Activated naive CD8-positive, alpha-beta T cell (primary cell): ENCODE measurements around the gene GPC6.

Experiments used
- H3K27ac Mint-ChIP-seq: one replicate; pipeline ENCODE4 v1.8.0; 2021; ENCODE audit warnings: mixed read lengths
- H3K27me3 Mint-ChIP-seq: one replicate; pipeline ENCODE4 v1.8.0; 2021; ENCODE audit warnings: mixed read lengths
- H3K36me3 Mint-ChIP-seq: one replicate; pipeline ENCODE4 v1.8.0; 2021; ENCODE audit warnings: mixed read lengths
- H3K4me1 Mint-ChIP-seq: one replicate; pipeline ENCODE4 v1.8.0; 2021; ENCODE audit warnings: low read depth, mixed read lengths
- H3K4me3 Mint-ChIP-seq: one replicate; pipeline ENCODE4 v1.8.0; 2021; ENCODE audit warnings: mild to moderate bottlenecking, mixed read lengths
- H3K9me3 Mint-ChIP-seq: one replicate; pipeline ENCODE4 v1.8.0; 2021; ENCODE audit warnings: low read depth, mixed read lengths

GPC6 gene

DNA sequence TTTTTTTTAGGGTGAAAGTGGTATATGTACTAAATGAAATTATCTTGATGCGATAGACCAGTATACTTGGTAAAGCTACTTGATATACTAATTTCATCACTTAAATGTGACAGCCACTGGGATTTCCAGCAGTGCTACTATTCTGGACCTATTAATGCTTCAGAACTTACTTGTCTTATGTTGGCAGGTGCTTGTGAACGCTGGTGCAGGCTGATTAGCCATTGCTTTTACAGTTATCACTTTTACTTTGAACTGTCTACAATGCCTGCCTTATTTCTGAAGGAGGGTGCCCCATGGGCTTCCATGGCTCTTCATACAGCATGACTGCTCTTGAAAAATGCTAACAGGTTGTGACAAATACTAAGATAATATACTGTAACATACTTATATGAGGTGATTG, 294.7 kb downstream of the GPC6 start:
- Mint-ChIP-seq H3K27ac (no peak overlapping the region), H3K4me1 (no peaks in the 10 kb centered on the region), H3K9me3 (no peaks in the 10 kb centered on the region), H3K36me3 (no peaks in the 10 kb centered on the region), H3K4me3 (no peak overlapping the region), H3K27me3 (peaks cover 3% of the 10 kb centered on the region)

- no peaks in the 10 kb centered on the region for H3K4me1 Mint-ChIP-seq
- H3K27ac Mint-ChIP-seq: no peak overlapping the region
- H3K36me3 Mint-ChIP-seq: no peaks in the 10 kb centered on the region
- H3K4me3 Mint-ChIP-seq: no peak overlapping the region
- H3K27me3 Mint-ChIP-seq: peaks cover 2% of the 10 kb centered on the region
- H3K9me3 Mint-ChIP-seq: no peaks in the 10 kb centered on the region
Observed at GRCh38 chr13:93522501-93522900, 295.9 kb downstream of the GPC6 start.

DNA sequence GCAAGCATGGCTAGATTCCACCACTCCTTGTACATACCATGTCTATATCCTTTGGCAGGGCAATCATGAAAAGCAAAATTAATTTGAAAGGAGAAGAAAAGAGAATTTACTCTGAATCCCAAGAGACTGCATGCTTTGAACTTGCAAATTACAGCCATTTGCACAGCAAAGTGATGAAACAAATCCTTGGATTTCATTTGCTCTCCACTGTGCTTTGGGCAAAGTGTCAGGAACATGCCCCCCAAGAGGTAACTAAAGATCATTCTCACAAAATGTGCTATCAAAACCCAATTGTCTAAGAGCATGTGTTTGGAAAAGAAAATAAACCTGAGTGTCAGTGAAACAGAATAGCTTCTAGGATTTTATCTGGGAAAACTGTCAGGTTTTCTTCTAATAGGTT, 298.5 kb downstream of the GPC6 start:
- Mint-ChIP-seq H3K27ac (no peak overlapping the region), H3K9me3 (no peaks in the 10 kb centered on the region), H3K4me1 (no peaks in the 10 kb centered on the region), H3K36me3 (no peaks in the 10 kb centered on the region), H3K27me3 (peaks cover 2% of the 10 kb centered on the region), H3K4me3 (no peak overlapping the region)

GRCh38 chr13:93527748-93528297, 301.2 kb downstream of the GPC6 start:
- Mint-ChIP-seq H3K27ac (no peak overlapping the region), H3K4me3 (no peak overlapping the region), H3K4me1 (no peaks in the 10 kb centered on the region), H3K27me3 (peaks cover 3% of the 10 kb centered on the region), H3K9me3 (no peaks in the 10 kb centered on the region), H3K36me3 (no peaks in the 10 kb centered on the region)

- no peak overlapping the region for H3K4me3 Mint-ChIP-seq
- no peaks in the 10 kb centered on the region for H3K36me3 Mint-ChIP-seq
- H3K9me3 Mint-ChIP-seq: no peaks in the 10 kb centered on the region
- H3K27ac Mint-ChIP-seq: no peak overlapping the region
- H3K4me1 Mint-ChIP-seq: no peaks in the 10 kb centered on the region
- H3K27me3 Mint-ChIP-seq: peaks cover 3% of the 10 kb centered on the region
Observed at GRCh38 chr13:93529961-93530360, 303.4 kb downstream of the GPC6 start.

DNA sequence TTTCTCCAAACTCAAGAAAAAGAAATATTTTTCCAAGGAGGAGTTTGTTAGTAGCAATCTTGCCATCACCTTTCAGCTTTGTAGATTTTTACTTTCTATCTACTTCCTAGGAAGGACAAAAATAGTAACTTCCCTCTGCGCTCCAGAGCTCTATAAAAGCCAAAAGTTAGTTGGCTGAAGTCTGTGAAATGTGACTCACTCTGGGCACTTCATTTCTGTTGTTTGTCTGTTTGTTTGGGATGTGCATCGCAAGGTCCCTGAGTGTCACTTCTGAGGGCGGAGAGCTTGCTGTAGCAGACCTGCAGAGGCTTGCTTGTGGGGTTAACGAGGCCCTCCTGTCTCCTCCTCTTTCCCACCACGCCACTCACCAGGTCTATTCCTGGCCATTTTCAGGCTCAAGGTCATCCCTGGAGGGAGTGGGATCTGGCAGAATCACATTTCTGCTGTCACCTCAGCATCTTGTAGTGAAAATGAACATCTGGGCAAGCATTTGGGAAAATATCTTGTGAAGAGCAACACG, 307.6 kb downstream of the GPC6 start:
- H3K27me3 Mint-ChIP-seq: peaks cover 1% of the 10 kb centered on the region
- no peaks in the 10 kb centered on the region for H3K36me3 Mint-ChIP-seq
- H3K9me3 Mint-ChIP-seq: no peaks in the 10 kb centered on the region
- H3K4me1 Mint-ChIP-seq: no peaks in the 10 kb centered on the region
- no peak overlapping the region for H3K27ac Mint-ChIP-seq
- no peak overlapping the region for H3K4me3 Mint-ChIP-seq

GRCh38 chr13:93535251-93535650, 308.6 kb downstream of the GPC6 start:
- Mint-ChIP-seq H3K36me3 (no peaks in the 10 kb centered on the region), H3K4me1 (no peaks in the 10 kb centered on the region), H3K9me3 (no peaks in the 10 kb centered on the region), H3K4me3 (no peak overlapping the region), H3K27me3 (peaks cover 1% of the 10 kb centered on the region), H3K27ac (no peak overlapping the region)

- no peaks in the 10 kb centered on the region for H3K9me3 Mint-ChIP-seq
- no peak overlapping the region for H3K4me3 Mint-ChIP-seq
- no peak overlapping the region for H3K27ac Mint-ChIP-seq
- H3K27me3 Mint-ChIP-seq: no peaks in the 10 kb centered on the region
- no peaks in the 10 kb centered on the region for H3K36me3 Mint-ChIP-seq
- no peaks in the 10 kb centered on the region for H3K4me1 Mint-ChIP-seq
Observed at GRCh38 chr13:93539914-93540313, 313.3 kb downstream of the GPC6 start.

DNA sequence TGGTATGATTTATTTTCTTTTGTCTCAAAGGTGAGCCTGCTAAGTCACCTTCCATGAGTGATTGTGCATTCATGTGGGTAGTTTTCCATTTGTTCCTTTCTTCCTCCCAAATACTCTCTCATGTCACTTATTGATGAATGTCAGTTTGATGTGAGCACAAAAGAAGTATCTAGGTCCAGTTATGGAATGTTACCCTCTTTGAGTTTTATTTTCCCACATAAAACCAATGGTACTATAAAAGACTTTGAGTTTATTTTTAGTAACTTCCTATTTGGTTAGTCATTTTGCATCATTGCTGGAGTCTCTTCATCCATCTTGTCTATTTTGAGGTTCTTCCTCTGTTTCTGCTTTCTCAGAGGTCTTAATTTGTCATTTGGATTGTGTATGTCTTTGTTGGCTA, 321.3 kb downstream of the GPC6 start:
- H3K4me1 Mint-ChIP-seq: no peaks in the 10 kb centered on the region
- H3K27me3 Mint-ChIP-seq: peaks cover 5% of the 10 kb centered on the region
- no peak overlapping the region for H3K27ac Mint-ChIP-seq
- no peak overlapping the region for H3K4me3 Mint-ChIP-seq
- H3K36me3 Mint-ChIP-seq: no peaks in the 10 kb centered on the region
- H3K9me3 Mint-ChIP-seq: no peaks in the 10 kb centered on the region

GRCh38 chr13:93549326-93550005, 322.9 kb downstream of the GPC6 start:
- no peak overlapping the region for H3K4me3 Mint-ChIP-seq
- peaks cover 5% of the 10 kb centered on the region for H3K27me3 Mint-ChIP-seq
- H3K36me3 Mint-ChIP-seq: no peaks in the 10 kb centered on the region
- no peak overlapping the region for H3K27ac Mint-ChIP-seq
- no peaks in the 10 kb centered on the region for H3K4me1 Mint-ChIP-seq
- H3K9me3 Mint-ChIP-seq: no peaks in the 10 kb centered on the region

DNA sequence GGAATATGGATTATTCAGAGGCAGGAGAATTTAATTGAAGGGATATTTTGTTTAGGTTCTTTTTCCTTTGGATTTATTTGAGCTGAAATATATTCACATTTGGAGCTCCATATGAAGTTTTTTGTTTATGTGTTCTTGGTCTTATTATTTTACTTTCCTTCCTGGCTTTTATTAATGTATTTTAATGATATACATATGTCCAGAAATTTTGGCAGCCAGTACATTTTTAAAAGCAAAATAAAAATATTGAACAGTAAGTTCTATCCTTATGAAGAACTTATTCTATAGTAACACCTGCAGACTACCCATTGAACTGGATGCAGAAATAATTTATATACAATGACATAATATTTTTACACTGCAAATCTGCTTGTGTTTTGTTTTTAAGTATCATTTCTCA, 323.6 kb downstream of the GPC6 start:
- Mint-ChIP-seq H3K9me3 (no peaks in the 10 kb centered on the region), H3K4me1 (no peaks in the 10 kb centered on the region), H3K27ac (no peak overlapping the region), H3K4me3 (no peak overlapping the region), H3K36me3 (no peaks in the 10 kb centered on the region), H3K27me3 (peaks cover 5% of the 10 kb centered on the region)

GRCh38 chr13:93552596-93552995, 326.0 kb downstream of the GPC6 start:
- Mint-ChIP-seq H3K4me1 (no peaks in the 10 kb centered on the region), H3K27ac (no peak overlapping the region), H3K4me3 (no peak overlapping the region), H3K27me3 (peaks cover 5% of the 10 kb centered on the region), H3K36me3 (no peaks in the 10 kb centered on the region), H3K9me3 (no peaks in the 10 kb centered on the region)

GRCh38 chr13:93554514-93554913, 327.9 kb downstream of the GPC6 start:
- no peaks in the 10 kb centered on the region for H3K36me3 Mint-ChIP-seq

GRCh38 chr13:93558637-93559036, 332.0 kb downstream of the GPC6 start:
- Mint-ChIP-seq H3K27me3 (no peaks in the 10 kb centered on the region), H3K4me3 (no peak overlapping the region), H3K27ac (no peak overlapping the region), H3K36me3 (no peaks in the 10 kb centered on the region), H3K4me1 (no peaks in the 10 kb centered on the region), H3K9me3 (no peaks in the 10 kb centered on the region)

More at GRCh38 chr13:93554514-93554913, 327.9 kb downstream of the GPC6 start:
- no peak overlapping the region for H3K27ac Mint-ChIP-seq
- H3K9me3 Mint-ChIP-seq: no peaks in the 10 kb centered on the region
- H3K4me3 Mint-ChIP-seq: no peak overlapping the region
- peaks cover 5% of the 10 kb centered on the region for H3K27me3 Mint-ChIP-seq
- no peaks in the 10 kb centered on the region for H3K4me1 Mint-ChIP-seq

DNA sequence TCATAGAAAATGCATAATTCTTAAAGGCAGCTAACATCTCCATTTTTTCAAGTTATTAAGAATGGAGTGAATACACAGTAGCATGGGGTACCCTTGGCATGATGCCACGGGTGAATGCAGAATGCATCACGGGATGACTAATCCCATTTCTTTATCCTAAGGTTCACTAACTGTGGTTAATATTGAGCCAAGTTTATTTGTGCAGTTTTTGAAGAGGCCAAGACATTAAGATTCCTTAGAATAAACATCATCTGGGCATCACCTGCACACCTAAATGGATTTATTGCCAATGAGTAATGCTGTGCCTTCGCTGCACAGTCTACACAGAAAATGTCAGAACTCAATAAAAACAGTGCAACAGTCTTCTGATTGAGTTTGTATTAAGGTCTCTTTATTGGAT, 333.1 kb downstream of the GPC6 start:
- H3K9me3 Mint-ChIP-seq: no peaks in the 10 kb centered on the region
- H3K4me1 Mint-ChIP-seq: no peaks in the 10 kb centered on the region
- H3K27ac Mint-ChIP-seq: no peak overlapping the region
- H3K27me3 Mint-ChIP-seq: no peaks in the 10 kb centered on the region
- no peaks in the 10 kb centered on the region for H3K36me3 Mint-ChIP-seq
- no peak overlapping the region for H3K4me3 Mint-ChIP-seq
